ENCODE measurements around the gene SERF1A.
"Not testable (repeated sequence)": the region's sequence is repeated elsewhere in the genome, so short reads cannot be mapped to it uniquely, and the experiment has no call there.

The SERF1A gene

GRCh38 chr5:70900533-70901271 lies at the start of gene SERF1A:
SERF1A (plus strand) TSS chr5:70900669; CDS start chr5:70900870, 201 bp downstream.
- not testable (repeated sequence) for H3K36me3 Mint-ChIP-seq (ENCODE audit: low read depth); H3K4me1 Mint-ChIP-seq (ENCODE audit: low read depth); H3K27ac Mint-ChIP-seq; DNase-seq (ENCODE audit: low spot score); H3K27me3 Mint-ChIP-seq (ENCODE audit: low read depth); H3K4me3 Mint-ChIP-seq; H3K9me3 Mint-ChIP-seq

- H3K4me3 Mint-ChIP-seq; H3K4me1 Mint-ChIP-seq (ENCODE audit: low read depth); H3K9me3 Mint-ChIP-seq; DNase-seq (ENCODE audit: low spot score); H3K36me3 Mint-ChIP-seq (ENCODE audit: low read depth); H3K27ac Mint-ChIP-seq; H3K27me3 Mint-ChIP-seq (ENCODE audit: low read depth): not testable (repeated sequence)
Measured at GRCh38 chr5:70866778-70867177, 33.7 kb upstream of the SERF1A start.

- H3K27me3 Mint-ChIP-seq (ENCODE audit: low read depth); H3K4me3 Mint-ChIP-seq; H3K36me3 Mint-ChIP-seq (ENCODE audit: low read depth); H3K27ac Mint-ChIP-seq; H3K4me1 Mint-ChIP-seq (ENCODE audit: low read depth); H3K9me3 Mint-ChIP-seq; DNase-seq (ENCODE audit: low spot score): not testable (repeated sequence)
Measured at GRCh38 chr5:70870626-70871025, 29.8 kb upstream of the SERF1A start.

- not testable (repeated sequence) for H3K4me3 Mint-ChIP-seq; H3K36me3 Mint-ChIP-seq (ENCODE audit: low read depth); H3K27me3 Mint-ChIP-seq (ENCODE audit: low read depth); DNase-seq (ENCODE audit: low spot score); H3K27ac Mint-ChIP-seq; H3K4me1 Mint-ChIP-seq (ENCODE audit: low read depth); H3K9me3 Mint-ChIP-seq
Measured at GRCh38 chr5:70896076-70896475, 4.4 kb upstream of the SERF1A start.

- H3K9me3 Mint-ChIP-seq; H3K4me3 Mint-ChIP-seq; H3K27ac Mint-ChIP-seq; H3K4me1 Mint-ChIP-seq (ENCODE audit: low read depth); H3K27me3 Mint-ChIP-seq (ENCODE audit: low read depth); H3K36me3 Mint-ChIP-seq (ENCODE audit: low read depth); DNase-seq (ENCODE audit: low spot score): not testable (repeated sequence)
Measured at GRCh38 chr5:70901272-70901571, 753 bp downstream of the SERF1A start.

GRCh38 chr5:70906624-70907023 lies 6.2 kb downstream of the SERF1A start:
- not testable (repeated sequence) for H3K9me3 Mint-ChIP-seq; H3K4me1 Mint-ChIP-seq (ENCODE audit: low read depth); H3K36me3 Mint-ChIP-seq (ENCODE audit: low read depth); H3K27me3 Mint-ChIP-seq (ENCODE audit: low read depth); DNase-seq (ENCODE audit: low spot score); H3K27ac Mint-ChIP-seq; H3K4me3 Mint-ChIP-seq

GRCh38 chr5:70916829-70917228 lies 16.4 kb downstream of the SERF1A start:
- not testable (repeated sequence) for H3K36me3 Mint-ChIP-seq (ENCODE audit: low read depth); H3K27ac Mint-ChIP-seq; H3K27me3 Mint-ChIP-seq (ENCODE audit: low read depth); DNase-seq (ENCODE audit: low spot score); H3K9me3 Mint-ChIP-seq; H3K4me1 Mint-ChIP-seq (ENCODE audit: low read depth); H3K4me3 Mint-ChIP-seq

- H3K4me1 Mint-ChIP-seq (ENCODE audit: low read depth); H3K27me3 Mint-ChIP-seq (ENCODE audit: low read depth); DNase-seq (ENCODE audit: low spot score); H3K36me3 Mint-ChIP-seq (ENCODE audit: low read depth); H3K4me3 Mint-ChIP-seq; H3K27ac Mint-ChIP-seq; H3K9me3 Mint-ChIP-seq: not testable (repeated sequence)
Measured at GRCh38 chr5:70925211-70925562, 24.7 kb downstream of the SERF1A start.

GRCh38 chr5:70931709-70932368 lies 31.4 kb downstream of the SERF1A start:
- H3K27me3 Mint-ChIP-seq (ENCODE audit: low read depth); H3K4me3 Mint-ChIP-seq; H3K36me3 Mint-ChIP-seq (ENCODE audit: low read depth); H3K4me1 Mint-ChIP-seq (ENCODE audit: low read depth); H3K9me3 Mint-ChIP-seq; DNase-seq (ENCODE audit: low spot score); H3K27ac Mint-ChIP-seq: not testable (repeated sequence)

GRCh38 chr5:70932560-70932959 lies 32.1 kb downstream of the SERF1A start:
- not testable (repeated sequence) for H3K36me3 Mint-ChIP-seq (ENCODE audit: low read depth); H3K4me1 Mint-ChIP-seq (ENCODE audit: low read depth); DNase-seq (ENCODE audit: low spot score); H3K27me3 Mint-ChIP-seq (ENCODE audit: low read depth); H3K9me3 Mint-ChIP-seq; H3K4me3 Mint-ChIP-seq; H3K27ac Mint-ChIP-seq

GRCh38 chr5:70953068-70953467 lies 52.6 kb downstream of the SERF1A start:
- not testable (repeated sequence) for H3K36me3 Mint-ChIP-seq (ENCODE audit: low read depth); H3K27me3 Mint-ChIP-seq (ENCODE audit: low read depth); H3K9me3 Mint-ChIP-seq; DNase-seq (ENCODE audit: low spot score); H3K4me3 Mint-ChIP-seq; H3K27ac Mint-ChIP-seq; H3K4me1 Mint-ChIP-seq (ENCODE audit: low read depth)

Data from T-helper 2 cell treated with Interferon-gamma antibody and Interleukin-4, amounts not matched to agents 5 μg/mL and 100 μg/mL, for 36 hours (primary cell).